ENCODE measurements around the gene EIF2AK3. TPM values are rescaled to one million over a fixed set of nuclear protein-coding genes. Genes with fewer than 3 reads are reported as not detected.
A peak's percentile ranks its signal among the peaks of the same experiment; 100 is the strongest.

Gene EIF2AK3
- total RNA-seq, 2 donors from 2014 or later = 21.4 to 39.1 TPM

GRCh38 chr2:88596141-88596830, 31.0 kb downstream of the EIF2AK3 start:
- Histone ChIP-seq H3K27ac (no peak overlapping the region), H3K36me3 (no peaks in the 10 kb centered on the region), H3K4me1 (replicated peaks) (peaks cover 3% of the 10 kb centered on the region), H3K27me3 (replicated peaks; ENCODE audit: insufficient read depth) (no peaks in the 10 kb centered on the region), H3K4me3 (no peak overlapping the region), H3K9me3 (no peaks in the 10 kb centered on the region)
- TF ChIP-seq CTCF (IDR thresholded peaks at IDR 0.05) (no peak), POLR2AphosphoS5 (IDR thresholded peaks at IDR 0.05) (no peak), POLR2A (IDR thresholded peaks at IDR 0.05) (no peak)
- intact Hi-C loops (cut with DNase I) = no loop called here
- WGBS = 58% methylated on average over 8 of the region's 8 CpGs
- no peak for DNase-seq (ENCODE audit: low spot score)

DNA sequence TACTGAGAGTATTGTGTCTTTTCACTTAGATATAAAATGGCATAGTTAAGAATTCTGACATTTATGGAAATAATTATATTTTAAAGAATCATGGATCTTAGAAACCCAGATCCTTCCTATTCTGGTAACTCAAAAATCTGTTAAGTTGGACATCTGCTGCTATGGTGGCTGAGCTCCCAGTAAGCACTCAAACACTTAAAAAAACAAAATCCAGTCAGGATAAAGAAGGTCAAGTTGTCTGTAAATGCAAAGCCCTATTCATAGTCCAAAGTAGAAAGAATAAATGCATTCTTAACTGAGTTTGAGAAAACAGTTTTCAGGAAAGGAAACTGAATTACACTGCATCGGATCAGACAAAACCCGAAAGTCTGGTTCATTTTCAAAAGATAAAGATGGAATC, 35.6 kb downstream of the EIF2AK3 start:
- H3K4me3 ChIP-seq = no peak overlapping the region
- no peak overlapping the region for H3K27ac ChIP-seq
- peaks cover 5 to 6% of the 10 kb centered on the region in 2 donors for H3K36me3 ChIP-seq
- H3K27me3 ChIP-seq (replicated peaks; ENCODE audit: insufficient read depth) = no peaks in the 10 kb centered on the region
- WGBS = 62% methylated on average over 2 of the region's 2 CpGs
- intact Hi-C loops (cut with DNase I) = loop anchor here (2.0 kb wide), 1 partner anchor 77 kb away; no protein-coding TSS in a partner anchor
- DNase-seq (ENCODE audit: low spot score) = no peak
- H3K4me1 ChIP-seq (replicated peaks) = no peaks in the 10 kb centered on the region
- no peak for TF ChIP-seq POLR2A (IDR thresholded peaks at IDR 0.05)
- TF ChIP-seq POLR2AphosphoS5 (IDR thresholded peaks at IDR 0.05) = no peak
- TF ChIP-seq CTCF (IDR thresholded peaks at IDR 0.05) = no peak
- no peaks in the 10 kb centered on the region for H3K9me3 ChIP-seq

DNA sequence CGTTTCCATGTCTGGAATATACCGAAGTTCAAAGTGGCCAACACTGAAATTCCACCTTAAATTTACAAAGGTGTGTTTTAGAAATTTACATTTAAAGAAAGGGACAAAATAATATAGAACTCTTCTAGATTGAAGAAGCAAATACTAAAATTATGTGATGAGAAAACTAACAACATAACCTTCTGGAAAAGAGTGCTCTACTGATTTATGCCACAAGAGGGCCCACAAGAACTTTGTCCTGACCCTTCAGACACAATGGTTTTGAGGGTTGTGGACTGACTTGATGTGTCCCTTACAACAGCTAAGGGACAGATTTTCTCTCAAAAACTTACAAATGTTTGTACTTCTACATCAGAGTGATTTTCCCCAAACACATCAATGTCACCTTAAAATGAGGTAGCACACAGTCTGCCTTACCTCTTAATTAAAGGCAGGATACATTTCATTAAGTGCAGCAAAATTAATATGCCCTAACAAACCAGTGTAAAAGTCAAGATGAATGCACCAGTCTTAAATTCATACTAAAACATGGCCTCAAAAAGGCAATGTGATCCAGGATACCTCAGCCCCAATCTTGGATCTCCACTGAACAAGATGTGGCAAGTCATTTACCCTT, 36.2 kb downstream of the EIF2AK3 start:
- Histone ChIP-seq H3K9me3 (no peaks in the 10 kb centered on the region), H3K4me1 (replicated peaks) (no peaks in the 10 kb centered on the region), H3K27ac (no peak overlapping the region), H3K4me3 (no peak overlapping the region), H3K36me3 (peaks cover 5 to 6% of the 10 kb centered on the region in 2 donors), H3K27me3 (replicated peaks; ENCODE audit: insufficient read depth) (no peaks in the 10 kb centered on the region)
- TF ChIP-seq CTCF (IDR thresholded peaks at IDR 0.05) = peak; percentile 35 to 80 (median 78)
- no peak for TF ChIP-seq POLR2A (IDR thresholded peaks at IDR 0.05)
- TF ChIP-seq POLR2AphosphoS5 (IDR thresholded peaks at IDR 0.05) = peak; percentile 26
- intact Hi-C loops (cut with DNase I) = no loop called here
- peak; percentile 40 for DNase-seq (ENCODE audit: low spot score)
- WGBS = 92% methylated on average over 2 of the region's 2 CpGs

DNA sequence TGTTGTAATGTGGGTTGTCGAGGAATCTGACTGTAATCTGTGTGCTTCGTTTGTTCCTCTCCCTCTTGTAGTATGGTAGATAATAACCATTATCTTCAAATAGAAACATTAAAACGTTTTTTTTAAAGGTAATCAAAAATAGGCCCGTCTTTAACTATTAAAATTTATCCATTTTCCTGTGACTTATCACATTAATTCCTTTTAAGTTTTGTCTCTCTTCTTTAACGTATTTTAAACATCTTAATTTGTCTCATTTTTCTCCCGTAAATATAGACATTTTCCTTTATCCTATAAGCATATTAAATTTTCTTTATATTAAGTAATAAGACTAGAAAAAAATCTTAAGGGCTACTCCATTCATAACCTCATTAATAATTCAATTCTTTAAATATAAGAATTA, 41.3 kb downstream of the EIF2AK3 start:
- H3K4me1 ChIP-seq (replicated peaks) = no peaks in the 10 kb centered on the region
- no peak overlapping the region for H3K4me3 ChIP-seq
- no peak for DNase-seq (ENCODE audit: low spot score)
- H3K27ac ChIP-seq = no peak overlapping the region
- H3K36me3 ChIP-seq = peaks cover 10 to 17% of the 10 kb centered on the region in 2 donors
- H3K9me3 ChIP-seq = no peaks in the 10 kb centered on the region
- intact Hi-C loops (cut with DNase I) = no loop called here
- TF ChIP-seq CTCF (IDR thresholded peaks at IDR 0.05) (no peak), POLR2A (IDR thresholded peaks at IDR 0.05) (no peak), POLR2AphosphoS5 (IDR thresholded peaks at IDR 0.05) (no peak)
- no peaks in the 10 kb centered on the region for H3K27me3 ChIP-seq (replicated peaks; ENCODE audit: insufficient read depth)
- 87% methylated on average over 6 of the region's 6 CpGs for WGBS

- Histone ChIP-seq H3K4me3 (no peak overlapping the region), H3K4me1 (replicated peaks) (no peaks in the 10 kb centered on the region), H3K27ac (no peak overlapping the region), H3K27me3 (replicated peaks; ENCODE audit: insufficient read depth) (no peaks in the 10 kb centered on the region), H3K9me3 (no peaks in the 10 kb centered on the region), H3K36me3 (peaks cover 5 to 12% of the 10 kb centered on the region in 2 donors)
- TF ChIP-seq POLR2AphosphoS5 (IDR thresholded peaks at IDR 0.05) (no peak), POLR2A (IDR thresholded peaks at IDR 0.05) (no peak), CTCF (IDR thresholded peaks at IDR 0.05) (no peak)
- 93% methylated on average over 1 of the region's 1 CpG for WGBS
- intact Hi-C loops (cut with DNase I) = no loop called here
- DNase-seq (ENCODE audit: low spot score) = no peak
Observed at GRCh38 chr2:88582030-88582429, 45.2 kb downstream of the EIF2AK3 start.
